Measurements from ENCODE around the gene ITSN1.

DNA sequence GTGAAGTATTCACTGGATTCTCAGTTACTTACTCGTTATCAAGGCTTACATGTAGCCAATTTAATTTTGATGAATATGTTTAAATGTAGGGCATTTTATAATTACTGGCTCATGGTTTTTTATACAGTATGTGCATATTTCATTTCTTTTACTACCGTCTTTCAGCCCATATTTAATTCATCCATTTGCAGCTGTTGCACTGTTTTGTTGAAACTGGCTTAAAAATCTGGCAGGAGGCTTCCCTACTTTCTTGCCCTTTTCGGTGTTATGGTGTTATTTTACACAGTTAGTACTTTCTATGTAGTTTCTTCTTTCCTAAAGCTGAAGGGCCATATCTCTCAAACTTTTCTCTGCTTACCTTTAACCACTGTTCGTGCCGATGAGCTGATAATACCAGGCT lies 54.2 kb downstream of the ITSN1 start:
- TF ChIP-seq GLIS3 (CRISPR knock-in tag; IDR thresholded peaks at IDR 0.05) (no peak), RARB (CRISPR knock-in tag; IDR thresholded peaks at IDR 0.05) (no peak), PPARA (CRISPR knock-in tag; IDR thresholded peaks at IDR 0.05; ENCODE audit: borderline replicate concordance) (no peak), ARNTL (CRISPR knock-in tag; IDR thresholded peaks at IDR 0.05; ENCODE audit: borderline replicate concordance, low read depth) (no peak), ZNF8 (CRISPR knock-in tag; IDR thresholded peaks at IDR 0.05) (no peak), ZFP3 (CRISPR knock-in tag; IDR thresholded peaks at IDR 0.05) (no peak), ISL1 (CRISPR knock-in tag; IDR thresholded peaks at IDR 0.05) (no peak), TCF4 (CRISPR knock-in tag; IDR thresholded peaks at IDR 0.05; ENCODE audit: borderline replicate concordance) (no peak), ZNF565 (CRISPR knock-in tag; conservative IDR thresholded peaks at IDR 0.05; ENCODE audit: low read depth) (no peak), SNAI2 (CRISPR knock-in tag; IDR thresholded peaks at IDR 0.05) (no peak), ZFP30 (CRISPR knock-in tag; IDR thresholded peaks at IDR 0.05) (no peak)
- TF ChIP-seq, protein P1, sequence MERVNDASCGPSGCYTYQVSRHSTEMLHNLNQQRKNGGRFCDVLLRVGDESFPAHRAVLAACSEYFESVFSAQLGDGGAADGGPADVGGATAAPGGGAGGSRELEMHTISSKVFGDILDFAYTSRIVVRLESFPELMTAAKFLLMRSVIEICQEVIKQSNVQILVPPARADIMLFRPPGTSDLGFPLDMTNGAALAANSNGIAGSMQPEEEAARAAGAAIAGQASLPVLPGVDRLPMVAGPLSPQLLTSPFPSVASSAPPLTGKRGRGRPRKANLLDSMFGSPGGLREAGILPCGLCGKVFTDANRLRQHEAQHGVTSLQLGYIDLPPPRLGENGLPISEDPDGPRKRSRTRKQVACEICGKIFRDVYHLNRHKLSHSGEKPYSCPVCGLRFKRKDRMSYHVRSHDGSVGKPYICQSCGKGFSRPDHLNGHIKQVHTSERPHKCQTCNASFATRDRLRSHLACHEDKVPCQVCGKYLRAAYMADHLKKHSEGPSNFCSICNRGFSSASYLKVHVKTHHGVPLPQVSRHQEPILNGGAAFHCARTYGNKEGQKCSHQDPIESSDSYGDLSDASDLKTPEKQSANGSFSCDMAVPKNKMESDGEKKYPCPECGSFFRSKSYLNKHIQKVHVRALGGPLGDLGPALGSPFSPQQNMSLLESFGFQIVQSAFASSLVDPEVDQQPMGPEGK (CRISPR knock-in tag; IDR thresholded peaks at IDR 0.05; ENCODE audit: borderline replicate concordance), result no peak
